Measurements from ENCODE around the gene MUC4.

MUC4 gene

GRCh38 chr3:195834675-195835583 lies 23.2 kb upstream of the MUC4 start:
- no peaks in the 10 kb centered on the region for H3K9me2 ChIP-seq (replicated peaks; ENCODE audit: control insufficient read depth, low read length)
- peaks cover 12% of the 10 kb centered on the region for H3K4me1 ChIP-seq (ENCODE audit: control insufficient read depth, low read length)
- H3K27ac ChIP-seq (ENCODE audit: low read depth, low read length): no peak overlapping the region
- no peaks in the 10 kb centered on the region for H4K20me1 ChIP-seq (ENCODE audit: control insufficient read depth, insufficient read depth, low read depth, low read length)
- no peaks in the 10 kb centered on the region for H3F3A ChIP-seq (ENCODE audit: control insufficient read depth, insufficient read depth)
- H3K4me3 ChIP-seq (ENCODE audit: low read length): no peak overlapping the region
- no peaks in the 10 kb centered on the region for H3K36me3 ChIP-seq (ENCODE audit: control insufficient read depth, low read length)
- H3K9me3 ChIP-seq (ENCODE audit: control insufficient read depth, insufficient read depth, low read length): no peaks in the 10 kb centered on the region
- TF ChIP-seq EZH2phosphoT487 (IDR thresholded peaks at IDR 0.05; ENCODE audit: borderline replicate concordance, low read length): no peak
- TF ChIP-seq, protein P1, sequence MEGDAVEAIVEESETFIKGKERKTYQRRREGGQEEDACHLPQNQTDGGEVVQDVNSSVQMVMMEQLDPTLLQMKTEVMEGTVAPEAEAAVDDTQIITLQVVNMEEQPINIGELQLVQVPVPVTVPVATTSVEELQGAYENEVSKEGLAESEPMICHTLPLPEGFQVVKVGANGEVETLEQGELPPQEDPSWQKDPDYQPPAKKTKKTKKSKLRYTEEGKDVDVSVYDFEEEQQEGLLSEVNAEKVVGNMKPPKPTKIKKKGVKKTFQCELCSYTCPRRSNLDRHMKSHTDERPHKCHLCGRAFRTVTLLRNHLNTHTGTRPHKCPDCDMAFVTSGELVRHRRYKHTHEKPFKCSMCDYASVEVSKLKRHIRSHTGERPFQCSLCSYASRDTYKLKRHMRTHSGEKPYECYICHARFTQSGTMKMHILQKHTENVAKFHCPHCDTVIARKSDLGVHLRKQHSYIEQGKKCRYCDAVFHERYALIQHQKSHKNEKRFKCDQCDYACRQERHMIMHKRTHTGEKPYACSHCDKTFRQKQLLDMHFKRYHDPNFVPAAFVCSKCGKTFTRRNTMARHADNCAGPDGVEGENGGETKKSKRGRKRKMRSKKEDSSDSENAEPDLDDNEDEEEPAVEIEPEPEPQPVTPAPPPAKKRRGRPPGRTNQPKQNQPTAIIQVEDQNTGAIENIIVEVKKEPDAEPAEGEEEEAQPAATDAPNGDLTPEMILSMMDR (IDR thresholded peaks at IDR 0.05; ENCODE audit: low read depth, low read length, poor library complexity, severe bottlenecking): no peak
- no peak overlapping the region for H3K4me2 ChIP-seq (ENCODE audit: low read length)
- H3K27me3 ChIP-seq (ENCODE audit: control insufficient read depth, low read length): 0 out of 2 replicates have a peak, but pooled peaks cover 2% of the 10 kb centered on the region
- no peaks in the 10 kb centered on the region for H3K79me2 ChIP-seq (ENCODE audit: control insufficient read depth, low read length)

- H3F3A ChIP-seq (ENCODE audit: control insufficient read depth, insufficient read depth): no peaks in the 10 kb centered on the region
- H3K27me3 ChIP-seq (ENCODE audit: control insufficient read depth, low read length): no peaks in the 10 kb centered on the region
- no peak overlapping the region for H3K27ac ChIP-seq (ENCODE audit: low read depth, low read length)
- no peaks in the 10 kb centered on the region for H3K9me3 ChIP-seq (ENCODE audit: control insufficient read depth, insufficient read depth, low read length)
- no peaks in the 10 kb centered on the region for H4K20me1 ChIP-seq (ENCODE audit: control insufficient read depth, insufficient read depth, low read depth, low read length)
- H3K9me2 ChIP-seq (replicated peaks; ENCODE audit: control insufficient read depth, low read length): no peaks in the 10 kb centered on the region
- H3K4me1 ChIP-seq (ENCODE audit: control insufficient read depth, low read length): no peaks in the 10 kb centered on the region
- no peak overlapping the region for H3K4me3 ChIP-seq (ENCODE audit: low read length)
- H3K79me2 ChIP-seq (ENCODE audit: control insufficient read depth, low read length): no peaks in the 10 kb centered on the region
- TF ChIP-seq EZH2phosphoT487 (IDR thresholded peaks at IDR 0.05; ENCODE audit: borderline replicate concordance, low read length): no peak
- TF ChIP-seq, protein P1 (IDR thresholded peaks at IDR 0.05; ENCODE audit: low read depth, low read length, poor library complexity, severe bottlenecking): no peak
- H3K36me3 ChIP-seq (ENCODE audit: control insufficient read depth, low read length): no peaks in the 10 kb centered on the region
- no peak overlapping the region for H3K4me2 ChIP-seq (ENCODE audit: low read length)
Observed at GRCh38 chr3:195829897-195830254, 18.1 kb upstream of the MUC4 start.

- no peaks in the 10 kb centered on the region for H3K79me2 ChIP-seq (ENCODE audit: control insufficient read depth, low read length)
- TF ChIP-seq, protein P1 (IDR thresholded peaks at IDR 0.05; ENCODE audit: low read depth, low read length, poor library complexity, severe bottlenecking): no peak
- no peak for TF ChIP-seq EZH2phosphoT487 (IDR thresholded peaks at IDR 0.05; ENCODE audit: borderline replicate concordance, low read length)
- H3K27ac ChIP-seq (ENCODE audit: low read depth, low read length): no peak overlapping the region
- no peaks in the 10 kb centered on the region for H4K20me1 ChIP-seq (ENCODE audit: control insufficient read depth, insufficient read depth, low read depth, low read length)
- no peaks in the 10 kb centered on the region for H3K36me3 ChIP-seq (ENCODE audit: control insufficient read depth, low read length)
- no peaks in the 10 kb centered on the region for H3K27me3 ChIP-seq (ENCODE audit: control insufficient read depth, low read length)
- H3K4me1 ChIP-seq (ENCODE audit: control insufficient read depth, low read length): no peaks in the 10 kb centered on the region
- H3K4me3 ChIP-seq (ENCODE audit: low read length): no peak overlapping the region
- no peaks in the 10 kb centered on the region for H3F3A ChIP-seq (ENCODE audit: control insufficient read depth, insufficient read depth)
- H3K9me3 ChIP-seq (ENCODE audit: control insufficient read depth, insufficient read depth, low read length): no peaks in the 10 kb centered on the region
- H3K4me2 ChIP-seq (ENCODE audit: low read length): no peak overlapping the region
- no peaks in the 10 kb centered on the region for H3K9me2 ChIP-seq (replicated peaks; ENCODE audit: control insufficient read depth, low read length)
Observed at GRCh38 chr3:195828762-195829161, 17.0 kb upstream of the MUC4 start.
